ENCODE measurements around the gene HS3ST5.

The HS3ST5 gene

DNA sequence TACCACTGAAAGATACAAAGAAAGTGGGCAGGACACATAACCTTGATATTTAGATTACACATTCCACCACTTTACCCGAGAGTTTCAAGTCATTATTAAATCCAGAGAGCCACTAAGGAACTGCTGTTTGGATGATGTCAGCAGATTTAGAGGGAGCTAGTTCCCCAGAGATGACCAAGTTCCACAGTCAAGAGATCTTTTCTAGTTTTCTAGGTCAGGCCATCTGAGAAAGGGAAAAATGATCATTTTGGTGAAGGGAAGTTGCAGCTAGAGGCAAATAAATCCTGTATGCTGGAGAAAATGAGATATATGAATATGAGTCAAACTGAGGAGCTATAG is 147.8 kb downstream of the HS3ST5 start:
- DNase-seq (ENCODE audit: low spot score), result no peak

DNA sequence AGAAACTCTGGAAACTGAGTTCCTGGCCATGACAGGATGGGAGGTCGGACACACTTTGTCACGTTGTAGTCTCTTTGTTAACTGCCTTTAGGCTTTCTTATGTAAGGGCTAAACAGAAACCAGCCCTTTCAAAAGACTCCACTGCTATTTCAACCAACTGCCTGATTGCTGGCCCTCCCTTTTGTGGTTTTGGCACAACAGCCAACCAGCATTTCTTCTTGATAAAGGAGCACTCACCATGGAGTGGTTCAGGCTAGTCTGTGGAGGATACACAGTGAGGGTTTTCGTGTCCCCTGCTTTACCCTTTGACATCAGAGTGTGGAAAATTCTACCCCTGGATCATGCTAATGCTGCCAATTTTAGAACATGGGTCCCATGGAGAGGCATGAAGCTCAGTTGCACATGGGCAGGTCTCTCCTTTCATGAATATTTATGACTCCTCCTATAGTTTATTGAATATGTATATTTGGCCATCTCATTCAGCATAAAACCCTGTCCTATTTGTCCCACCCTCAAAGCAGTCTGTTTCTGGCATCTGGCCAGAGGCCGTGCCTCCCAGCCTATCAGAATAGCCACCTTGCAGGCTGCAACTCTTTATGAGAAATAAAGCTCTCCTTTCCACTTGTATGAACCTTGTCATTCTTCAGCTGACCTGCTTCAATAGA is 148.3 kb downstream of the HS3ST5 start:
- DNase-seq (ENCODE audit: low spot score), result no peak

GRCh38 chr6:114187563-114187962 is 155.3 kb downstream of the HS3ST5 start:
- no peak for DNase-seq (ENCODE audit: low spot score)

- DNase-seq (ENCODE audit: low spot score), result no peak
Observed at GRCh38 chr6:114181664-114182063, 161.2 kb downstream of the HS3ST5 start.

DNA sequence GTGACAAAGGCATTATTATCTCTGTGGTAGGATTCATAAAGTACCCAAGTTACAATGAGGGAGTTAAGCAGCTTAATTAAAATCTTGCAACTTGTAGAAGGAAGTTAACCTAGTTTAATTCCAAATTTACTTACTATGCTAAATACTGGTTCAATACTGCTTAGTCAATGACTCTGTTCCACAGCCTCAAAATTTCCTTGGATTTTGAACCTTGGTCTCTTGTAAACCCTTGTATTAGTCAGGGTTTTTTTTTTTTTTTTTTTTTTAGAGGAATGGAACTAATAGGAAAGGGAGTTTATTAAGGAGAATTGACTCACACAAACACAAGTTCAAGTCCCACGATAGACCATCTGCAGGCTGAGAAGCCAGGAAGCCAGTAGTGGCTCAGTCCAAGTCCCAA is 163.4 kb downstream of the HS3ST5 start:
- DNase-seq (ENCODE audit: low spot score), result no peak

GRCh38 chr6:114176726-114177125 is 166.1 kb downstream of the HS3ST5 start:
- no peak for DNase-seq (ENCODE audit: low spot score)

GRCh38 chr6:114172576-114173260 is 170.1 kb downstream of the HS3ST5 start:
- no peak for DNase-seq (ENCODE audit: low spot score)

DNA sequence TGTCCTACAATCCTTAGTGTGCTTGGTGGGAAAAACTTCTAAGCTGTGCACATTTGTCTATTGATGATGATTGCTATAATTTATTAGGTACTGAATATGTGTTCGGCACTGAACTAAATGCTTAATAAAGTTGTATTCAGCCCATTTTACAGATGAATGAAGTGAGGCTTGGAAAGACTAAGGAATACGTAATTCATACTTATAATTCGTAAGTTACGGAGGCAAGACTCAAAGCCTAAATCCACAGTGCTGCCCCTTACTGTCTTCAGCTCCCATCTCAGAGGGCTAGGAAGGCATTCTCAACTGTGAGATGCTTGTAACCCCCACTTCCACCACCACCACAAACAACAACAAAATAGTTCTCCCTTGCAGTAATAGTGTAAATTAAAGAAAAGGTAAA is 171.3 kb downstream of the HS3ST5 start:
- DNase-seq (ENCODE audit: low spot score), result no peak

GRCh38 chr6:114170958-114171387 is 171.8 kb downstream of the HS3ST5 start:
- DNase-seq (ENCODE audit: low spot score), result no peak

DNA sequence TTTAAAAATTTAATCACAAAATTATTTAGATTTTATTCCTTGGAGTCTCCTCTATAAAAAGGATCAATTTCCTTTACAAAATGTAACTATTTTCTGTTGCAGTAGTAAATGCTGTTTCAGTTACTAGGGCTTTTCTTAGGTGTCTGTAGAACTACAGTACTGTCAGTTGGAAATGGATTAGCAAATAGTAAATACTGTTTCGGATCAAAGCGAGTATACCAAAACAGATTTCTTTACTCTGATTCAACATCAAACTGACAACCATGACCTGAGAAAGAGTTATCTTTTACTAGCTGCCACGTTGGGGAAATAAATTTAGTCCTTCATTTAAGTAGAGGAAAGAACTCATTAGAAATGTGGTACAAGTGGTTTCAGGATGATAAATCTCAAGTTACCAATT is 172.5 kb downstream of the HS3ST5 start:
- DNase-seq (ENCODE audit: low spot score), result no peak

GRCh38 chr6:114169763-114170162 is 173.1 kb downstream of the HS3ST5 start:
- DNase-seq (ENCODE audit: low spot score), result no peak

GRCh38 chr6:114167583-114168576 is 174.9 kb downstream of the HS3ST5 start:
- no peak for DNase-seq (ENCODE audit: low spot score)

GRCh38 chr6:114164207-114164606 is 178.6 kb downstream of the HS3ST5 start:
- no peak for DNase-seq (ENCODE audit: low spot score)

DNA sequence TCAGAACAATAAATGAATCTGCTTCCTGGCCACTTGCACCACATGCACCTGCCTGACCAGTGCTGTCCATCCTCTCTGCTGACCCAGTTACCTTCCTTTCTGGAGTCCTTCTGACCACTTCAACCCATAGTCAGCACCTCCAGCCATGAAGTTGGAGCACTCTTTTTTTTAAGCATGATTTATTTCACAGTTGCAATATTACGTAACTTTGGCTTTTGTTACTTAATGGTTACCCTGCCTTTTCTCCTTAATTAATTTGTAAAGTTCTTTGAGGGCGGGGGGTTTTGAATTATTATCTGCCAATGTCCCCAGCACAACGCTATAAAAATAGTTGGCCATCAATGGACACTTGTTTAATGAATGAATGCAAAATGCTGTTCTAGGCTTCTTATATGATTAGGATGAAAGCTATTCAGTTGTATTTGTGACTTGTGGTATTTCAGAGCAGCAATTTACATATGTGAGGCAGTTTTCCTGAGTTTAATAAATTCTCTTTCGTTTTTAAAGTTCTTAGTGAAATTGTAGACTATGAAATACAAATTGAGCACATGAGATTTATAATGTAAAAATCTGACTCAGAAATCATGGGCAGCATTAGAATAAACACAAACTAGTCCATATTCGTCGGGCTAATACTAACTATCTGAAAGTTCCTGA is 180.0 kb downstream of the HS3ST5 start:
- no peak for DNase-seq (ENCODE audit: low spot score)

GRCh38 chr6:114160881-114161280 is 181.9 kb downstream of the HS3ST5 start:
- DNase-seq (ENCODE audit: low spot score), result no peak

DNA sequence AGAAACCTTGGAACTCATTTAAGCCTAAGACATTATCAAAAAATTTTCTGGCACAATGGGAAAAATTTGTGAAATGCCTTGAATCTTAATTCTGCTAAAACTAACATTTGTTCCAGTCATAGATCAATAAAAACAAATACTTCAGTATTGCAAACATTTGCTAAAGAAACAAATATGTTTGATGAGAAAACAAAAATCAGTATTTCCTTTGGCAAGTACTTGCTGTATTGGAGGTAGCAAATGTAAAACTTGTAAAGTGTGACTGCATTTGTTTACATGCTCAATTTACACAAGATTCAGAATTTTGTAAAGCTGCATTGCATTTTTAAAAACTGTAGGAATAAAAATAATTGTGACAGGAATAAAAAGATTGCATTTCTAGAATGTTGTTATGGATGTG is 183.1 kb downstream of the HS3ST5 start:
- no peak for DNase-seq (ENCODE audit: low spot score)

DNA sequence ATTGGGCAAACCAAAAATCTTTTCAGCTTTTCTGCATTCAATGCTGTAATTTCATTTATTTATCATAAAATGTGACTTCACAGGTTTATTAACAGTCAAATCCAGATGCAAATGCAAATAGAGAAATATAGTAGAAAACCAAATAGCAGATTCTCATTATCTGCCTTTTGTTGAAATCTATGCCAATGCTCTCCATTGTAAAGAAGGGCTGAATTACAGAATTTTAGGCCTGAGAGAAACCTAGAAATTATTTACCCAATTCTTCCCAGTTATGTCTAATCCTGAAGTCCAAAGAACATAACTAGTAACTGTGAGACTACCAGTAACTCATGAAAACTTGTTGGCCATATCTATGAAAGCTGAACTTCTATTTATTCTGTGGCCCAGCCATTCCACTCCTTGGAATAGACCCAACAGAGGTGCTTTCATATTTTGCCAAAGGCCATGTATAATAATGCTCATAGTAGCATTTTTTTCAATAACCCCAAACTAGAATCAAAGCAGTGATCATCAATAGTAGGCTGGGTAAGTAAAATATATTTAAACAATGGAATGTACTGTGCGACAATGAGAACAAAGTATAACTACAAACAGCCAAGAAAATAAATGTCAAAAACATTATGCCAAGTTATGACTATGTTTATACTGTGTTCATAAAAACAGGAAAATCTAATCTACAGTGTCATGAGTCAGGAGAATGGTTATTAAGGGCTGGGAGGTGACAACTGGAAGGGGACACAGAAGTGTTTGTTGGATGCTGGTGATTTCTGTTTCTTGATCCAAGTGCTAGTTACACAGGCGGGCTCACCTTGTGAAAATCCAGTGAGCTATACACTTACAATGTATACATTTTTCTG is 183.8 kb downstream of the HS3ST5 start:
- DNase-seq (ENCODE audit: low spot score), result no peak

DNA sequence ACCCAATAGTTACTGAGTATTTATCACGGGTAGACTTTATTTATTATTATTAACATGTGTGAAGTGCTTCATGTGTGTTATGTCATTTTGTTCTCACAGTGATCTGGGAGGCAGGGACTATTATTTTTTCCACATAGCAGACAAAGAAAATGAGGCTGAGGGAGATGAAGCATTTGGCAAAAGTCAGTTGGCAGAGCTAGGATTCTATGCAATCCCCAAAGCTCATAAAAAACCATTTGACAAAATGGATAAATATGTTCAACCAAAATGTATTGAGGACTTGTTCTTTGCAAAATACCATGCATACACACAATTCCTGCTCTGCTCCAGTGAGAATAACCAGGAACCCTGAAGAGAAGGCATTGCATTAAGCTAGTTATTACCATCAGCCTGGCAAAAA is 184.4 kb downstream of the HS3ST5 start:
- DNase-seq (ENCODE audit: low spot score), result no peak

DNA sequence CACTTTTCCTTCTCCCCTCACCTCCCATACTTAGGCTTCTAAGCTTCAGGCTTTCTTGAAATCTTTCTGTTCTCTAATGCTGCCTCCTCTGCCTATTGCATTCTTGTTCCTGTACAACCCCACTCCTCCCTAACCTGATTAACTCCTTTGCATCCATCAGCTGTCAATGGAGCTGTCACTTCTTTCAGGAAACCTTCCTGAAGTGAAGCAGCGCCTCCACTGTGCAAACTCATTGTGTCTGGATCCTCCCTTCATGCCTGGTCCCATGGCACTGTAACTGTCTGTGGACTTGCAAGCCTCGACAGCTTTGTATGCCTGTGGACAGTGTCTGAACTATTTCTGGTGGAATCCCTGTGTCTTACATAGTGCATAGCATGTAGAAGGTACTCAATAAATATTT is 185.0 kb downstream of the HS3ST5 start:
- DNase-seq (ENCODE audit: low spot score), result no peak

- no peak for DNase-seq (ENCODE audit: low spot score)
Observed at GRCh38 chr6:114155763-114156162, 187.1 kb downstream of the HS3ST5 start.

DNA sequence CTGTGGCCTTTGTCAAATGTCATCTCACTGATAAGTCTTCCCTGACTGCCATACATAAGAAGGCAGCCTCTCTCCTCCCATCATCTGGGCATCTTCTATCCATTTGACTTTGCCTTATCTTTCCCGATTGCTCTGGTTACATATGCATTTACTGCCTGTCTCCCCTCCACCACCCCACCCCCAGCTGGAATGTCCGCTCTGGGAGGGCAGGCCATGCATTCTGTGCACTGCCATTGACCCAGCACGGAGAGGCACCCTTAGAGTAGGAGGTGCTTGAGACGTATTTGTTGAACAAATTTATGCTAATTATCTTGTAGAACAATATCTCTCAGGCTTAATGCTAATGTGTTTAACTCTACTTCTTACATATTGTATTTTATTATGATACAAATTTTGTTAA is 188.0 kb downstream of the HS3ST5 start:
- no peak for DNase-seq (ENCODE audit: low spot score)
